Liver (tissue), 3 donors: ENCODE measurements around the gene VIPR2.

Source experiments
- CTCF ChIP-seq: fragments of 150-350 bp; IDR thresholded peaks from 2 replicates; pipeline ENCODE4 v1.5.1; 2017; ENCODE audit warnings: improper control_type of control experiment, low read depth, low read length; ENCODE audit not compliant: missing input control
- EGR1 ChIP-seq, 2 donors: IDR thresholded peaks; 2 replicates each; pipeline ENCODE4 v1.6.1; 2016 to 2018; ENCODE audit warnings: antibody characterized with exemption in 2 of 2, low read depth in 2 of 2
- FOXA2 ChIP-seq: IDR thresholded peaks from 2 replicates; pipeline ENCODE4 v1.6.1; 2016; ENCODE audit warnings: antibody characterized with exemption
- GABPA ChIP-seq, 2 donors: IDR thresholded peaks in 1 of 2; conservative IDR thresholded peaks in 1 of 2; 2 replicates each; pipeline ENCODE4 v1.6.1; 2016; ENCODE audit warnings: antibody characterized with exemption in 2 of 2, mild to moderate bottlenecking in 1 of 2, moderate library complexity in 1 of 2
- RAD21 ChIP-seq, 2 donors: IDR thresholded peaks; 2 replicates each; pipeline ENCODE4 v1.6.1; 2016; ENCODE audit warnings: antibody characterized with exemption in 2 of 2, mild to moderate bottlenecking in 2 of 2
- REST ChIP-seq: IDR thresholded peaks from 2 replicates; pipeline ENCODE4 v1.6.1; 2016; ENCODE audit warnings: antibody characterized with exemption, mild to moderate bottlenecking
- RXRA ChIP-seq, 2 donors: IDR thresholded peaks; 2 replicates each; pipeline ENCODE4 v1.6.1; 2017 to 2018; ENCODE audit warnings: antibody characterized with exemption in 2 of 2, mild to moderate bottlenecking in 1 of 2
- SP1 ChIP-seq: IDR thresholded peaks from 2 replicates; pipeline ENCODE4 v1.6.1; 2018; ENCODE audit warnings: antibody characterized with exemption, mild to moderate bottlenecking
- TAF1 ChIP-seq: conservative IDR thresholded peaks from 2 replicates; pipeline ENCODE4 v1.6.1; 2016; ENCODE audit warnings: antibody characterized with exemption, mild to moderate bottlenecking
- YY1 ChIP-seq: IDR thresholded peaks from 2 replicates; pipeline ENCODE4 v1.6.1; 2016; ENCODE audit warnings: antibody characterized with exemption, mild to moderate bottlenecking
- ZBTB33 ChIP-seq: IDR thresholded peaks from 2 replicates; pipeline ENCODE4 v1.6.1; 2016; ENCODE audit warnings: antibody characterized with exemption
- donor health status: healthy.
- donor health status: healthy.

GRCh38 chr7:159067576-159068487 is 76.8 kb downstream of the VIPR2 start:
- TF ChIP-seq CTCF (no peak), TAF1 (no peak), GABPA (IDR thresholded peaks at IDR 0.05 in 1 of 2, conservative IDR thresholded peaks at IDR 0.05 in 1 of 2) (no peak), REST (no peak), RAD21 (IDR thresholded peaks at IDR 0.05) (no peak), EGR1 (IDR thresholded peaks at IDR 0.05; ENCODE audit: low read depth in 2 of 2) (no peak), RXRA (IDR thresholded peaks at IDR 0.05) (no peak), SP1 (no peak), ZBTB33 (no peak), FOXA2 (no peak), YY1 (no peak)
